Activated T-cell treated with anti-CD3 and anti-CD28 coated beads for 24 hours (primary cell): ENCODE measurements around the gene SLC25A1.

Experiments
- DNase-seq: peaks from one replicate; pipeline ENCODE4 v3.0.0-alpha.2; 2020; ENCODE audit warnings: low read depth

Gene SLC25A1

DNA sequence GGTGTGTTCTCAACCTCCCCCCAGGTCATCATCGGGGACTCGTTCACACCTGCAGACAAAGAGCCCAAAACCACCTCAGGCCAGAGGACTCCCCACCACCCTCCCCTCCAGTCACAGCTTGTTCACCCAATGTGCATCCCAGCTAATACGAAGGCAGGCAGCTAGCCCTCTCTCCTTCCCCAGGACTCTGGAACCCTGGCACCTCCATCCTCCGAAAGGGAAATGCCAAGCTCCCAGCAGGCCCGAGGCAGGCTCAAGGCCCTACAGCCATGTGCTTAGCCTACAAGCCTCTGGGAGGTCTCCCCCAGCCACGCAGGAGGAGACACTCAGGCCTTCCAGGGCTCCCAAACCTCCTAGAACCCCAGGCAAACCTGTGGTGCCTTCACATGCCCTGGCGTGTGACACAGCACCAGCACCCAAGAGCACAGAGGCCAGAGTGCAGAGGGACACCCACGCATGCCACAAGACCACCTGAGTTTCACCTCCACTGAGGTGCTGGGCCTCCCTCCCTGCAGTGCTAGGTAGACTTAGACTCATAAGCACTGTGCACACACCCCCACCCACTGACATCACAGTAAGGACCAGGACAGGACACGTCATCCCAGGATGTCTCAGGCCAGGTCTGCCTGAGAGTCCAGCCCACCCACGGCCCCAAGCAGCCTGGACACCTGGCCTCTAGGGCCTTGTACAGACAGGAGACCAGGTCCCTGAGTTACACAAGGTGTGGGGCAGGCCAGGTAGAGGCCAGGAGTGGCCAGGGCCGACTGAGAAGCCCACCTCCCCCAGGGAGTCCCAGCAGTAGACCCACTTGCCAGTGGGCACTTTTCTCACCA is 40.9 kb downstream of the SLC25A1 start:
- no peak for DNase-seq

DNA sequence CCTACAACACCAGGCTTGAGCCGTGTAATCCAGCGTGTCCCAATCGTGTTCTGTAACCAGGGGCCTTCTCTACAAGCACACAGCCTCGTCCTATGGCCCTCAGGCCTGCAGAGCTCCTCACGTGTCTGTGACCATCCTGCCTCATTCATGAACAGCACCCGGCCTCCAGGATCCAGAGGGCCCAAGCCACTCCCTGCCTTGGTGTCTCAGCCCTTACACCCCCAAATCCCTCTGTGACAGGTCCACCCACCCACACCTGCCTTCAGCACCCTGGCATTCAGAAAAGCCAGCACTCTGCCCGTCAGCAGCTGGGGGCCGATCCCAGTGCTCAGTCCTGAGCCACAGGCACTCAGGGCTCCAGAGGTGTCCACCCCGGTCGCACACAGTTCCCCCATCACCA is 41.6 kb downstream of the SLC25A1 start:
- DNase-seq: no peak

DNA sequence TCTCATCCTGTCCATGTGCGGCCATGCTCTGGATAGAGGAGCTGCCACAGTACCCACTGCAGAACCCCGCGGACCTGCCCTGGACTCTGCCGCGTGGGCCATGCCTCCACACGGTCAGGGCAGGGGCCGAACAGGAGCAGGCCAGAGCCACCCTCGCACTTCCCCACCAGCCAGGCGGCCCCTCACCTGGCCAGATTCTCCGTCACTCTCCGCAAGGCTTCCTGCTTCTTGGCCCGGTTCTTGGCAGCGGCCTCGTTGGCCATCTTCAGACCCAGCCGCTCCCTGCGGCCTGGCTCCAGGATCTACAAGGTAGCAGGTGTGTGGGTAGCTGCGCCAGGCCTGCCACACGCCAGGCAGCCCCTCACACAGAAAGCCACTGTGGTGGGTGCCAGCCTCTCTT is 43.7 kb downstream of the SLC25A1 start:
- DNase-seq: no peak

DNA sequence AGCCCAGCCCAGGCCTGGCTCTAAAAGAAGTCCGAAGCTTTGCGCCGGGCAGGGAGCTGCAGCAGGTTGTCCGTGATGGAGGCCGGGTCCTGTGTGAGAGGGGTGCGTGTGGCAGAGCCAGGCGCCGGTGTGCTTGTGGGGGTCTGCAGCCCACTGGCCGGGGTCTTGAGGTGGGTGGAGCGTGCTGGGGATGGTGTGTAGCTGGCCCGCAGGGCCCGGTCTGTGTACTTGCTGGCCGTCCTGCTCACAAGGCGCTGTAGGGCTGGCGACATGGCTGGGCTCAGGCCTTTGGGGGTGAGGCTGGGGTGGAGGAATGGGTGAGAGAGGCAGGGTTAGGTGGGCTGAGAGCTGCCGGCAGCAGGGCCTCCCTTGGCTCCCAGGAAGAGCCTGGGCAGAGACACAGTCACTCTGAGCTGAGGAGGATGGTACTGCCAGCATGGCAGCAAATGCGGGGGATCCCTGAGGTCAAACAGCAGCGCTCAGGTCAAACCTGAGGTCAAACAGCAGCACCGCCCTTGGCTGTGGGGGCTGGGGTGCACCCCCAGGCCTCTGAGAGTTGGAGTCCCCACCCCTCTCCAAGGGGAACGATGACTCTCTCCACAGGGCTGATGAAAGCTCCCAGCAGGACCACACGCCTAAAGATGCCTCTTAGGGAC is 44.2 kb downstream of the SLC25A1 start:
- DNase-seq: no peak

DNA sequence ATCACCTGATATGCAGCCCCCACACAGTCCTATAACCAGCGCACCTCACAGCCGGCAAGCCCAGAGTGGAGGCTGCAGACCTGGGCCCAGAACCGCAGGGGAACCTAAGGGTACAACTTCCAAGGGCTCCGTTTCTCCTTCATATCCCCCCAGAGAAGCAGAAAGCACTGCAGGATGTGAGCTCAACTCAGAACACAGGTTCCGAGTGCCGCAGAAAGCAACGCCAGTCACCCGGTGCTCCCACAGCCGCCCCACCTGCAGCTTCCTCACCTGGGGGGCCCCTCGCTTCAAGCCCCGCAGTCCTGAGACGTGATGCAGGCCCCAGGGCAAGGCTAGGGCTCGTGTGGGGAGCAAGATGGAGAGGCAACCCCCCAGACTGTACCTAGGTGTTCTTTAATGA is 45.0 kb downstream of the SLC25A1 start:
- no peak for DNase-seq

DNA sequence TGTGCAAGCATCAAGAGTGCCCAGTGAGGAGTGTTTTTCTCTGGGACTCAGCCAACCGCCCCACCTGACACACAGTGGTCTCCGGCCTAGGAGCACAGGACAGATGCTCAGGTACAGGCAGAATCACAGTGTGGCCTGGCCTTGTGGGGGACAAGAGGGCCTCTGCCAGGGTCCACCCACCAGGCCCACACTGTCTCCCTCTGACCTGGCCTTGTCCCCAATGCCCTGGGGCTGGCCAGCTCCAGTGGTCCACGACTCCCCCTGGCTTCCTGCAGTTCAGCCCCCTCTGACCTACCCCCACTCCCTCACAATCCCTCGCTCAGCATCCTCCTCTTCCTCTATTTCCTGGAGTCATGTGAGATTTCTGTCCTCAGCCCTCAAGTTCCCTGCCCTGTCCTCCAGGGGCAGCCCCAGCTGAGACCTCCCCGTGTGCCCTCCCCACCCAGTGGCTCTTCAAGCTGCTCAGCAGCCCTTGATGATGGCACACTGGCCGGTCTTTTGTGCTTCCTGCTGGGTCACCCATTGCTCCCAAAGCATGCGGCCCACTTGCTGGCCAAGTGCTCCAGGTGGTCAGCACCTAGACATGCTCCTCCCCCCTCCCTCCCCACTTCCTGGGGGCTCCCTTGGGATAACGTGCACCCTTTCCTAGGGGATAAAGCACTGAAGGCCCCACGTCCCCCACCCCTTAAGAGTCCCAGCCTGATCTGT is 45.7 kb downstream of the SLC25A1 start:
- no peak for DNase-seq

DNA sequence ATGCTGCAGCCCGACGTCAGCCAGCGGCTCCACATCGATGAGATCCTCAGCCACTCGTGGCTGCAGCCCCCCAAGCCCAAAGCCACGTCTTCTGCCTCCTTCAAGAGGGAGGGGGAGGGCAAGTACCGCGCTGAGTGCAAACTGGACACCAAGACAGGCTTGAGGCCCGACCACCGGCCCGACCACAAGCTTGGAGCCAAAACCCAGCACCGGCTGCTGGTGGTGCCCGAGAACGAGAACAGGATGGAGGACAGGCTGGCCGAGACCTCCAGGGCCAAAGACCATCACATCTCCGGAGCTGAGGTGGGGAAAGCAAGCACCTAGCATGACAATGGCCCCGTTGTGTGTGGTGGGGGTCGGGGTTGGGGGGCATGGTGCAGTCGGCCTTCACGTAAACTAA is 46.4 kb downstream of the SLC25A1 start:
- no peak for DNase-seq

DNA sequence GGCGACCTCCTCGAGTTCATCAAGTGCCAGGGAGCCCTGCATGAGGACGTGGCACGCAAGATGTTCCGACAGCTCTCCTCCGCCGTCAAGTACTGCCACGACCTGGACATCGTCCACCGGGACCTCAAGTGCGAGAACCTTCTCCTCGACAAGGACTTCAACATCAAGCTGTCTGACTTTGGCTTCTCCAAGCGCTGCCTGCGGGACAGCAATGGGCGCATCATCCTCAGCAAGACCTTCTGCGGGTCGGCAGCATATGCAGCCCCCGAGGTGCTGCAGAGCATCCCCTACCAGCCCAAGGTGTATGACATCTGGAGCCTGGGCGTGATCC is 46.9 kb downstream of the SLC25A1 start:
- DNase-seq: no peak

DNA sequence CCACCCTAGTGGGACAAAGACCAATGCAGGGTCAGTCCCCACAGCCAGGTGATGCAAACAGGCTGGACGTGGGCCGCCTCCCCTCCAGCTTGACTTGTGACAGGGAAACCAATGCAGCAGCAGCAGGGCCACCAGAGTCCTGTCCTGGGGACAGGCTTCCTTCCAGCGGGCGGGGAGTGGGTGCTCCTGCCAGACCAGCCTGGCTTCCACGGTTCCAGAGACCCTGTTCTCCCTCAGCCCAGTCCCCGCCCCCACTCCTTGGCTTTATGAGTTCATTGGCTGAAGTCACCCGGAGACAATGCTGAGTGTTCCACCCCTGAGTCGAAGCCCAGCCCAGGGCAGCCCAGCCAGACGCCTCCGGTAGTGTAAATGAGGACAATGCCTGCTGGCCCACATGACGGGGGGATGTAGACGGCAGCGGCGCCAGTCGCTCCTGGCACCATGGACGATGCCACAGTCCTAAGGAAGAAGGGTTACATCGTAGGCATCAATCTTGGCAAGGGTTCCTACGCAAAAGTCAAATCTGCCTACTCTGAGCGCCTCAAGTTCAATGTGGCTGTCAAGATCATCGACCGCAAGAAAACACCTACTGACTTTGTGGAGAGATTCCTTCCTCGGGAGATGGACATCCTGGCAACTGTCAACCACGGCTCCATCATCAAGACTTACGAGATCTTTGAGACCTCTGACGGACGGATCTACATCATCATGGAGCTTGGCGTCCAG is 47.4 kb downstream of the SLC25A1 start, which contains the start of gene TSSK2:
Gene TSSK2, plus strand, starts transcription at position 350 of the 726 bp plus-strand sequence. Its CDS starts 92 bp downstream, at position 442.
- DNase-seq: no peak

DNA sequence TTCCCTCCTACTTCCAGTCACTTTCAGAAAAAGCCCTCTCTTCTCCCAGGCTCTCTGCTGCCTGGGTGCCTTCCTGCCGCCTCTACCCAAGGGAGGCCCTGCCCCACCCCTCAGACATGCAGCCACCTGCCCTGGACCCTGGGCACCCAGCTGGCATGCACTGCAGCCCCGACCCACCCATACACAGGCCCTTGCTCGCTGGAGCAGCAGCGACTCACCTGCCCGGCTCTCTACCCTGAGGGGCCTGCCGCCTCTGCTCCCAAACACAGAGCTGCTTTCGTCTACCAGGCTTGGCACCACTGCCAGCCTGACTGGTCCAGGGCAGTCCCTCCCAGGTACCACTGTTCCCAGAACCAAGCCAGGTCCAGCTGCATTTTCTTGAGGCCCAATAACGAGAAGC is 48.7 kb downstream of the SLC25A1 start:
- DNase-seq: no peak

DNA sequence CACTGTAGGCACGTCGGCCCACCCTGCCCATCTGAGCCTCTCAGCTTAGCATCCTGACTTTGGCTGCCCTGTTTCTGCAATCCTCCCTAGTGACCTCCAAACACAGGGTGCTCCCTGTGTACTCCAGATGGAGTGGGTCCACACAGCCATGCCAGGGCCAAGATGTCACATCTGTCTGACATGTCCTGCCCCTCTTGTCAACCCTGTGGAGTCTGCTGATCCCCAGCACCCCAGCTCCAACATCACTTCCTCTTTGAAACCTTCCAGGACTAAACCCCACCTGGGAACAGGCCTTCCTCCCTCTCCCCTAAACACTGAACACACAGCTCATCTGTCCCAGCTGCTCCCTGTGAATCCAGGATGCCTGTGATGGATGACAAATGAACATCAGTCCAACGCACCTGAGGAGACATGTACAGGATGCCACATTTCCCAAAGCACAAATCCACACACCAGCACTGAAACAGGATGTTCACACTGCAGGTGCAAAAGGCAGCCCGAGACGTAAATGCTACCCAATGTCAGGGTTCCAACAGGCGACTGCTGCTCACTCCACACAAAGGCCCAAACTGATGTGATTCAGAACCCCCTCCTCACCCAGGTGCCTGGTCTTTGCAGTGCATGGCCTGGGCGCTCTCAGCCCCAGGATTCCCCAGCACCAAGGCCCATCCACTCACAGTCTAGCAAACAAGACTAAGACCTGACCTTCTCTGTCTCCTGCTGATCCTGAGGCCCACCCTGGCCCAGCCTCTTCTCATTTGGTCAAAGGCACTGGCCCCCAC is 49.4 kb downstream of the SLC25A1 start:
- no peak for DNase-seq

DNA sequence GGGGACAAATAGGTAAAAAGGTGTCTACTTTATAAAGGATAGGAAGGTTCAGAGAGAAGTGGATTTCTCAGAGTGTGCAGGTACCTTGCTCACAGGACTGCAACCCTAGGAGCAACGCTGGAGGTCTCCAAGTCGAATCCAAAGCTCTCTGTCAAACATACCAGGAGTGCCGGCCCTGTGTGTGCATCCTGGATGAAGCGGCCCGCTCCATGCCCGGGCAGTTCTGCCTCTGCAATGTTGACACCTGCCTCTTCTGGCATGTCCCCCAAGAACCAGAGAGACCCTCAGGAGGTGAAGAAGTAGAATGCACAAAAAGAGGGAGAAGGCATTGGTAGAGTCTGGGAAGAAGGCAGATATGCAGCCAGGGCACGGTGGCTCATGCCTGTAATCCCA is 50.5 kb downstream of the SLC25A1 start:
- DNase-seq: no peak

DNA sequence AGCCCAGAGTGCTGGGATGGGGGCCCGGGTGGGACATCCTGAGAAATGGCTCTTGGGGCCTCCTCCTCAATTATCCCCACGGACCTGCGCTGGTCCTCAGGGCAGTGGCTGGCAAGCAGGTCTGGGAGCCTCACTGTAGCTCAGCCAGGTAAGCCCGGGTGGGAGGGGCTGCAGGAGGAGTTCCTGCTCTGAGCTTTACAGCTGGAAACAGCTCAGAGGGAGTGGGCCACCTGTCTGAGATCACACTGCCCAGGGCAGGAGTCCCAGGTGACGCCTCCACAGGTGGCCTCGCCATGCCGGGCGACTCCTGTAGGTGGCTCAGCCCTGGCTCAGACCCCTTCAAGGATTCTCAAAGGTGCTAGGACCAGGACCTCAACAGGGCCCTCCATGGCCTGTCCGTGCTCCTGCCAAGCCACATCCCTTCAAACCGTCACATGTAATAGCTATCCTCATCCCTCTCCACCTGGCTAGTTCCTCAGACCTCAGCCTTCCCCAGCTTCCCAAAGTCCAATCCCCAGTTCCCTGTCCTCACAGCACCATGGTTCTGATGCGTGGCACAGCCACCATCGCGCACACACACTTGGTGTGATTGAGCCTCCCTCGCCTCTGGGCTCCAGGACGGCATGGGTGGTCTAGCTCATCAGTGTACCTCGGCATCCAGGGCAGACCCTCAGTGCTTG is 51.1 kb downstream of the SLC25A1 start:
- DNase-seq: no peak

DNA sequence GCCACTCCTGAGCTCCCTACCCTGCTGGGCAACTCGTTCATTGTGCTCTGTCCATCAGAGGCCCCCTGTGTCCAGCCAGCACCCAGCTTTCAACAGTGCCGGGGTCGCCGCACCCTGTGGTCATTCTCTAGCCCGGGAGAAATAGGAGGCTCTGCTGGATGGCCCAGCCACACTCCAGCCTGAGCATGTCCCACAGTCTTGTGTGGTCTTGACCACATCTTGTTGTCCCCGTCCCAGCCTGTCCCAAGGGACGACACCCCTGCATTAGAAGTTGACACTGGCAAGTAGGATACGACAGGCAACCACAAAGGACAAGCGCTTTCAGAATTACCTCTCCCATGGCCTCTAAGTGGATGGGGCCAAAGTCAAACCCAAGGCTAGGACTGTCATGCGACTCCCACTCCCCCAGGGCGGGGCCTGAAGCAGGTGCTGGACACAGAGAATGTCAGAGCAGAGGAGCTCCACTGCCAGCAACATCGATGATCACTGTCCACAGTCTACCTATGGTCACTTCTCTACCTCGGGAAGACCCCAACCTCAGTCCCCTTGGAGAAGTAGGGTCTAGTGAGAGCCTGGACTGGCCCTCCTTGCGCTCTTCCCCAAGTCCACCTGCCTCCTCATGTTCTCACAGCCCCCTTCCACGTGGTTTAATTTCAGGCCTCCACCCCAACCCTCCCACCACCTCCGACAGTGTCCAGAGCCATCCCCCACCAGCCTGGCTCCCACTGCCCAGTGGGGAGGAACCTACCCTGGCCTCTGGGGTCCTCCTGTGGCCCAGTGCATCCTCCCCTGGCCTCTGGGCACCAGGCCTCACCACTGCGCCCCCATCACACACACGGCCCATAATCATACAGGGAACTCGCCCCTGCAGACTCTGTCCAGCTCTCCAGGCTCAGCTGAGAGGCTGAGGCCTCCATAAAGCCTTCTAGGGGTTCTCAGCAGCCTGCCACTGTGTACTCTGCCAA is 51.9 kb downstream of the SLC25A1 start:
- DNase-seq: no peak
